SH-SY5Y (cell line): ENCODE results near the gene CDKN2AIPNL.

ENCODE experiments used
- GATA2 ChIP-seq: IDR thresholded peaks from 2 replicates; pipeline ENCODE4 v1.6.1; 2011; ENCODE audit warnings: mild to moderate bottlenecking, low read depth, low read length
- GATA3 ChIP-seq: IDR thresholded peaks from 2 replicates; pipeline ENCODE4 v1.6.1; 2011; ENCODE audit warnings: low read depth, mild to moderate bottlenecking, low read length, moderate library complexity

DNA sequence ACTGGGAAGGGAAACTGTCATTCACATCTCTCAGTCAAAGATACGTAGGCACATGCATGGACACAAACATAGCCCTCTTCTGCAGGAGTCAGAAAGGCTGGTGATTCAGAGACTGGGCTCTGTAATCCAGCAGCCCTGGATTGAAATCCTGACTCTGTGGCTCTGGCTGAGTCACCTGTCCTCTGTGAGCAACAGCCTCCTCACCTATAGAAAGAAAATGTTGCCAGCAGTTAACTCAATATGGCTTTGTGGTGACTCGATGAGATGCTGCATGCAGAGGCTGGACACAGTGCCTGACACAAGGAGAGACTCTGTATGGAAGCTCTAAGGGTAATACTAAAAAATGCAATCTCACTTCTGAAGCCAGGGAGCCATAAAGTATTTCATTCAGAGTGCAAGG lies 23.9 kb upstream of the CDKN2AIPNL start:
- TF ChIP-seq GATA2 (no peak), GATA3 (no peak)
